Gastroesophageal sphincter (tissue), 4 donors: ENCODE measurements around the gene EFTUD2. TPM values are rescaled to one million over a fixed set of nuclear protein-coding genes. Genes with fewer than 3 reads are reported as not detected.
"Not testable (repeated sequence)": the region's sequence is repeated elsewhere in the genome, so short reads cannot be mapped to it uniquely, and the experiment has no call there.

Experiments
- ATAC-seq: fragments of 150-250 bp; one replicate; pipeline ENCODE4 v1.9.1; 2016; ENCODE audit warnings: mild to moderate bottlenecking, moderate library complexity
- H3K27ac ChIP-seq, 4 donors: fragments of 200-600 bp; sonication (generic) in 3 of 4; 1 replicate in 3 of 4; 2 replicates in 1 of 4; pipeline ENCODE4 v1.5.1; 2016 to 2019
- H3K27me3 ChIP-seq: fragments of 200-600 bp; sonication (generic); one replicate; pipeline ENCODE4 v1.5.1; 2019
- H3K36me3 ChIP-seq, 2 donors: fragments of 200-600 bp; sonication (generic); one replicate each; pipeline ENCODE4 v1.5.1; 2019; ENCODE audit warnings: control low read depth in 1 of 2
- H3K4me1 ChIP-seq, 3 donors: fragments of 200-600 bp; sonication (generic); 1 replicate in 2 of 3; 2 replicates in 1 of 3; pipeline ENCODE4 v1.5.1; 2016 to 2019; ENCODE audit warnings: control low read depth in 2 of 3
- H3K4me3 ChIP-seq, 2 donors: fragments of 200-600 bp; sonication (generic); one replicate each; pipeline ENCODE4 v1.5.1; 2019; ENCODE audit warnings: mild to moderate bottlenecking in 1 of 2, moderate library complexity in 1 of 2
- H3K9me3 ChIP-seq, 3 donors: fragments of 200-600 bp; sonication (generic); one replicate each; pipeline ENCODE4 v1.5.1; 2017 to 2019; ENCODE audit warnings: control low read depth in 2 of 3
- CTCF ChIP-seq, 4 experiments: fragments of 200-600 bp in 2 of 4; fragments of 450-650 bp in 2 of 4; sonication (generic) in 1 of 4; IDR thresholded peaks; one replicate each; pipeline ENCODE4 v1.5.1; 2017 to 2019; ENCODE audit warnings: antibody characterized with exemption in 4 of 4, mild to moderate bottlenecking in 2 of 4, moderate library complexity in 2 of 4
- EP300 ChIP-seq: sonication (generic); formaldehyde crosslinking; IDR thresholded peaks from one replicate; pipeline ENCODE4 v1.6.1; 2017; ENCODE audit warnings: antibody characterized with exemption, mild to moderate bottlenecking
- POLR2A ChIP-seq, 2 donors: fragments of 450-650 bp; IDR thresholded peaks; one replicate each; pipeline ENCODE4 v1.6.1; 2017; ENCODE audit warnings: antibody characterized with exemption in 2 of 2, mild to moderate bottlenecking in 2 of 2, moderate library complexity in 1 of 2
- POLR2AphosphoS5 ChIP-seq: sonication (generic); formaldehyde crosslinking; IDR thresholded peaks from one replicate; pipeline ENCODE4 v1.6.1; 2017; ENCODE audit warnings: antibody characterized with exemption
- WGBS, 2 donors: methylation state at CpG; one replicate each; pipeline ENCODE4 v1.1.5; 2018; ENCODE audit warnings: low coverage in 1 of 2; 5-methylcytosine and 5-hydroxymethylcytosine counted together
- total RNA-seq, 4 donors: library from RNA; depleted of rRNA; stranded (reverse); fragments of >200 nt; gene quantifications; one replicate each; pipeline ENCODE4 v1.1.0, GENCODE V29; 2016

Gene EFTUD2
- total RNA-seq = 10 to 100 TPM; 45.1 to 71.2 (median 57.8) TPM

GRCh38 chr17:44899074-44899782, at the start of gene EFTUD2:
Gene EFTUD2, minus strand, starts transcription at chr17:44899445. Its CDS starts 4,924 bp downstream, at chr17:44894521.
- peak; percentile 93 for ATAC-seq
- peak within 1 kb of the TSS; percentile 64 to 95 (median 91) for H3K27ac ChIP-seq
- H3K36me3 ChIP-seq = peaks cover 0 to 15% of the 10 kb centered on the region in 2 donors
- TF ChIP-seq POLR2AphosphoS5 (peak; percentile 70), POLR2A (IDR thresholded peaks at IDR 0.05) (peak in 1 of 2 donors; percentile 45), EP300 (no peak), CTCF (IDR thresholded peaks at IDR 0.05) (peak in 2 of 4 experiments; percentile 48 to 54)
- H3K27me3 ChIP-seq = no peaks in the 10 kb centered on the region
- peak within 1 kb of the TSS; percentile 60 to 72 for H3K4me3 ChIP-seq
- WGBS, 2 donors = 1% methylated on average over 19 to 30 of the region's 54 CpGs
- H3K9me3 ChIP-seq = no peaks in the 10 kb centered on the region
- H3K4me1 ChIP-seq = peaks cover 0 to 47% (median 24%) of the 10 kb centered on the region in 3 donors

- H3K27ac ChIP-seq = peak overlapping the region in 2 of 4 donors; percentile 72 to 73
- WGBS, 2 donors = 56 to 92% methylated on average over 2 to 4 of the region's 7 CpGs
- TF ChIP-seq POLR2A (IDR thresholded peaks at IDR 0.05) = no peak
- TF ChIP-seq POLR2AphosphoS5 = no peak
- TF ChIP-seq EP300 = no peak
- no peak for TF ChIP-seq CTCF (IDR thresholded peaks at IDR 0.05)
These were observed 49.1 kb upstream of the EFTUD2 start for GRCh38 chr17:44948315-44948795.

GRCh38 chr17:44947461-44948314, 48.4 kb upstream of the EFTUD2 start, which contains the start of gene KIF18B:
Gene KIF18B, minus strand, starts transcription at chr17:44947773. Its CDS starts 11,429 bp downstream, at chr17:44936344.
- peak; percentile 99 for ATAC-seq
- H3K27me3 ChIP-seq = no peaks in the 10 kb centered on the region
- WGBS, 2 donors = 0% methylated on average over 8 of the region's 62 CpGs; no CpG with 5 or more reads in 1 of the 2 donors
- peaks cover 0 to 13% (median 4%) of the 10 kb centered on the region in 3 donors for H3K4me1 ChIP-seq
- peak within 1 kb of the TSS in 3 of 4 donors; percentile 10 to 73 (median 72) for H3K27ac ChIP-seq
- H3K36me3 ChIP-seq = no peaks in the 10 kb centered on the region
- peak within 1 kb of the TSS; percentile 33 to 59 for H3K4me3 ChIP-seq
- TF ChIP-seq CTCF (IDR thresholded peaks at IDR 0.05) (no peak), POLR2A (IDR thresholded peaks at IDR 0.05) (peak; percentile 42 to 48), POLR2AphosphoS5 (peak; percentile 77)
- H3K9me3 ChIP-seq = no peaks in the 10 kb centered on the region

More at GRCh38 chr17:44948315-44948795, 49.1 kb upstream of the EFTUD2 start:
- Histone ChIP-seq H3K4me1 (peaks cover 0 to 13% (median 4%) of the 10 kb centered on the region in 3 donors), H3K27me3 (no peaks in the 10 kb centered on the region), H3K4me3 (peak overlapping the region; percentile 33 to 59), H3K9me3 (no peaks in the 10 kb centered on the region), H3K36me3 (no peaks in the 10 kb centered on the region)
- ATAC-seq = no peak

GRCh38 chr17:44945652-44946051, 46.4 kb upstream of the EFTUD2 start:
- H3K4me3 ChIP-seq, H3K27me3 ChIP-seq, H3K9me3 ChIP-seq, ATAC-seq, H3K36me3 ChIP-seq, H3K27ac ChIP-seq: not testable (repeated sequence)
- WGBS, 2 donors = 90 to 93% methylated on average over 3 to 7 of the region's 10 CpGs
- peaks cover 0 to 13% (median 4%) of the 10 kb centered on the region in 3 donors for H3K4me1 ChIP-seq

- Histone ChIP-seq H3K4me1 (peaks cover 0 to 5% (median 4%) of the 10 kb centered on the region in 3 donors), H3K4me3 (no peak overlapping the region), H3K27ac (no peak overlapping the region), H3K9me3 (no peaks in the 10 kb centered on the region), H3K36me3 (no peaks in the 10 kb centered on the region), H3K27me3 (no peaks in the 10 kb centered on the region)
- no peak for ATAC-seq
- 61 to 66% methylated on average over 3 to 4 of the region's 4 CpGs for WGBS, 2 donors
- TF ChIP-seq POLR2A (IDR thresholded peaks at IDR 0.05) = no peak
- TF ChIP-seq POLR2AphosphoS5 = no peak
- no peak for TF ChIP-seq EP300
- TF ChIP-seq CTCF (IDR thresholded peaks at IDR 0.05) = no peak
These were observed 43.2 kb upstream of the EFTUD2 start for GRCh38 chr17:44942456-44942855.
